MCF 10A (cell line): ENCODE data around the gene LRRC7. TPM values are rescaled to one million over a fixed set of nuclear protein-coding genes. Genes with fewer than 3 reads are reported as not detected.
"Not testable (repeated sequence)": the region's sequence is repeated elsewhere in the genome, so short reads cannot be mapped to it uniquely, and the experiment has no call there.

Experiments used
- BruUV-seq: library from RNA; stranded (reverse); fragments of 400-500 nt; replicated peaks from 2 replicates; lab custom pipeline; 2021; lab: Mats Ljungman, UMichigan
- CTCF ChIA-PET: fragments of 300-600 bp; sonication (Branson Sonifier 250); formaldehyde crosslinking; extraction: SDS; loops from one replicate; lab custom pipeline; 2021; ENCODE audit warnings: antibody characterized with exemption, inconsistent platforms; lab: Yijun Ruan, JAX
- POLR2A ChIA-PET: fragments of 300-600, 350-650 bp; sonication (Branson Sonifier 250); formaldehyde crosslinking; extraction: SDS; loops from one replicate; lab custom pipeline; 2020; ENCODE audit warnings: antibody characterized with exemption, inconsistent platforms; lab: Yijun Ruan, JAX
- DNase-seq: peaks from one replicate; pipeline ENCODE4 v3.0.0-alpha.2; 2018; ENCODE audit not compliant: unreplicated experiment
- H3K27ac Mint-ChIP-seq: one replicate; pipeline ENCODE4 v1.8.0; 2022; ENCODE audit warnings: mild to moderate bottlenecking, low read depth, mixed read lengths; ENCODE audit not compliant: unreplicated experiment
- H3K27me3 Mint-ChIP-seq: one replicate; pipeline ENCODE4 v1.8.0; 2022; ENCODE audit warnings: mixed read lengths; ENCODE audit not compliant: insufficient read depth, unreplicated experiment
- H3K36me3 Mint-ChIP-seq: one replicate; pipeline ENCODE4 v1.8.0; 2022; ENCODE audit warnings: mild to moderate bottlenecking, moderate library complexity, mixed read lengths; ENCODE audit not compliant: insufficient read depth, unreplicated experiment
- H3K4me1 Mint-ChIP-seq: one replicate; pipeline ENCODE4 v1.8.0; 2022; ENCODE audit warnings: mixed read lengths; ENCODE audit not compliant: insufficient read depth, unreplicated experiment
- H3K4me3 Mint-ChIP-seq: one replicate; pipeline ENCODE4 v1.8.0; 2022; ENCODE audit warnings: mild to moderate bottlenecking, moderate library complexity, mixed read lengths; ENCODE audit not compliant: unreplicated experiment
- H3K9me3 Mint-ChIP-seq: one replicate; pipeline ENCODE4 v1.8.0; 2022; ENCODE audit warnings: mixed read lengths; ENCODE audit not compliant: unreplicated experiment
- CTCF ChIP-seq: fragments of 200-600 bp; IDR thresholded peaks from one replicate; pipeline ENCODE4 v1.8.0; 2022; ENCODE audit warnings: antibody characterized with exemption, mild to moderate bottlenecking; ENCODE audit not compliant: unreplicated experiment
- intact Hi-C: fragments of 100-400 bp; cut with micrococcal nuclease; formaldehyde crosslinking; loops from 2 replicates; pipeline ENCODE4 v1.14.1; 2022
- total RNA-seq: library from RNA; stranded (reverse); gene quantifications from 2 replicates; pipeline ENCODE4 v1.2.3, GENCODE V29; 2022

The LRRC7 gene
- total RNA-seq, 1 experiment from 2014 or later = not detected

- BruUV-seq = no TSS peak
- intact Hi-C loops = no loop called here
- no peak for TF ChIP-seq CTCF
- H3K27ac Mint-ChIP-seq = no peak overlapping the region
- H3K27me3 Mint-ChIP-seq = peaks cover 57% of the 10 kb centered on the region
- no peak overlapping the region for H3K4me3 Mint-ChIP-seq
- H3K9me3 Mint-ChIP-seq = no peaks in the 10 kb centered on the region
- ChIA-PET CTCF (interaction anchor here (0.5 to 0.8 kb wide), 2 partner anchors 22 to 801 kb away, joined by 3 to 6 read pairs; no protein-coding TSS in a partner anchor), POLR2A (no interaction called here)
- no peak for DNase-seq
- no peaks in the 10 kb centered on the region for H3K36me3 Mint-ChIP-seq
- no peaks in the 10 kb centered on the region for H3K4me1 Mint-ChIP-seq
Observed at GRCh38 chr1:69878338-69878737, 310.6 kb downstream of the LRRC7 start.

- DNase-seq, H3K27me3 Mint-ChIP-seq, CTCF ChIA-PET, H3K9me3 Mint-ChIP-seq, H3K36me3 Mint-ChIP-seq, H3K4me3 Mint-ChIP-seq, BruUV-seq, POLR2A ChIA-PET, intact Hi-C loops, H3K4me1 Mint-ChIP-seq, H3K27ac Mint-ChIP-seq: not testable (repeated sequence)
Observed at GRCh38 chr1:69888016-69888415, 320.3 kb downstream of the LRRC7 start.

- H3K36me3 Mint-ChIP-seq = no peaks in the 10 kb centered on the region
- CTCF ChIA-PET = no interaction called here
- intact Hi-C loops = no loop called here
- no peaks in the 10 kb centered on the region for H3K27me3 Mint-ChIP-seq
- no peaks in the 10 kb centered on the region for H3K9me3 Mint-ChIP-seq
- POLR2A ChIA-PET = no interaction called here
- no peak for DNase-seq
- no peak overlapping the region for H3K4me3 Mint-ChIP-seq
- H3K27ac Mint-ChIP-seq = no peak overlapping the region
- no peaks in the 10 kb centered on the region for H3K4me1 Mint-ChIP-seq
- no TSS peak for BruUV-seq
- TF ChIP-seq CTCF = no peak
Observed at GRCh38 chr1:69888657-69889056, 320.9 kb downstream of the LRRC7 start.

GRCh38 chr1:69898403-69898947 is 330.8 kb downstream of the LRRC7 start:
- no peaks in the 10 kb centered on the region for H3K9me3 Mint-ChIP-seq
- ChIA-PET CTCF (no interaction called here), POLR2A (interaction anchor here (0.6 kb wide), 1 partner anchor 45 kb away, joined by 3 read pairs; no protein-coding TSS in a partner anchor)
- H3K4me1 Mint-ChIP-seq = no peaks in the 10 kb centered on the region
- peaks cover 56% of the 10 kb centered on the region for H3K27me3 Mint-ChIP-seq
- no peak for TF ChIP-seq CTCF
- intact Hi-C loops = no loop called here
- DNase-seq = no peak
- no peak overlapping the region for H3K27ac Mint-ChIP-seq
- no peaks in the 10 kb centered on the region for H3K36me3 Mint-ChIP-seq
- no peak overlapping the region for H3K4me3 Mint-ChIP-seq
- BruUV-seq = no TSS peak
